Measurements from ENCODE around the gene IGF2BP2.
A peak's percentile ranks its signal among the peaks of the same experiment; 100 is the strongest.

Gene IGF2BP2

DNA sequence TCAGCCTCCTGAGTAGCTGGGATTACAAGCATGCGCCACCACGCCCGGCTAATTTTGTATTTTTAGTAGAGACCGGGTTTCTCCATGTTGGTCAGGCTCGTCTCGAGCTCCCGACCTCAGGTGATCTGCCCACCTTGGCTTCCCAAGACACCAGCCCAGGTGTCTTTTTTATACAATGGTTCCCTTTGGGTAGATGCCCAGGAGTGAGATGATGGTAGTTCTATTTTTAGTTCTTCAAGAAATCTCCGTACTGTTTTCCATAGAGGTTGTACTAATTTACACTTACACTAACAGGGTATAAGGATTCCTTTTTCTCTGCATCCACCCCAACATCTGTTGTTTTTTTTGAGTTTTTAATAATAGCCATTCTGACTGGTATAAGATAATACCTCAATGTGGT lies 94.3 kb downstream of the IGF2BP2 start:
- no peak for DNase-seq

DNA sequence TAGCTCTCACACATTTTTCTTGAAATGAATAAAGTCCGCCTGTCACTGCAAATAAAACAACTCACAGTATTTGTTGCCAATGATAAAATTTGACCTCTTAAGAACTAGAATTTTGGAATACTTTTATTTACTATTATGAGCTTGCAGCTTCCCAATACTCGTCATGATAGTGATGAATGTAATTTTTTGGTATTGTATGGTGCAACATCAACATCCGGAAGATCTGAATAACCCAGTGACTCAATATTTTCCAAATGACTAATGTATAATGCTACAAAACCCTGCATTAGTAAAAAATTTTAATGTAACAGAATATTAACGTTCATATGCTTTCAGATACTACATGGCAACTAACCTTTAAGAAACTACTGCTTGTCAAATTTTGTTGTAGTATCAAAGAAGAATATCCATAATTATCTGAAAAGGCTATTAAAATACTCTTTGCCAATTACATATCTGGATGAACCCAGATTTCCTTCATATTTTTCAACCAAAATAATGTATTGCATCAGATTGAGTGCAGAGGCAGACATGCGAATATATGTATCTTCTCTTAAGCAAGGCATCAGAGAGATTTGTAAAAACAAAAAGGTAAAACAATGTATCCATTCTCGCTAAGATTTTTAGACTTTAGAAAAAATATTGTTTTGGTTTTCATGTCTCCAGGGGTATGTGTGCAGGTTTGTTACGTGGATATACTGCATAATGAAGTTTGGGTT lies 95.3 kb downstream of the IGF2BP2 start:
- DNase-seq: peak; percentile 66 to 74

DNA sequence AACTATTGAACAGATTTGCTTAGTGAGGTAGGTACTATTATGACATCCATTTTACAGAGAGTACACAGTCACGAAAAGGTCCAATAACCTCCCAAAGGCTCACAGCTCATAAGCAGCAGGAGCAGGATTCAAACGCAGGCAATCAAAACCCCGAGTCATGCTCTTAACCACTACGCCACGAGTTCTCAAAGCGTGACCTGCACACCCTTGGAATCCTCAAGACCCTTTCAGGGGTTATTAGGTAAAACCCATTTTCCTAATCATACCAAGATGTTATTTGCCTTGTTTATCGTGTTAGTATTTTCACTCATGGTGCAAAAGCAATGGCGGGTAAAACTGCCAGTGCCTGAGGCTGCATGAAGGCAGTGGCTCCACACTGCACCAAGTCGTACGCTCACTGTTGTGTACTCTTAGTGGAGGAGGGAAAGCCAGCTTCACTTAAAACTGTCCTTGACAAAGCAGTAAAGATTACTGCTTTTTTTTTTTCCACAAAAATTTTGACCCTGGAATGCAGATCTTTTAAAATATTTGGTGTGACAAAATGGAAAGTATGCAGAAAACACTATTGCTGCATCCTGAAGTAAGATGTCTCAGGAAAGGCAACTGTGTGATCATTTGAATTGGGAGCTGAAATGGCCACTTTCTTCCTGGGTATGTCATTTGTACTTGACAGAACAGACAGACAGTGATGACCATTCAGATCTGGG lies 96.1 kb downstream of the IGF2BP2 start:
- no peak for DNase-seq

DNA sequence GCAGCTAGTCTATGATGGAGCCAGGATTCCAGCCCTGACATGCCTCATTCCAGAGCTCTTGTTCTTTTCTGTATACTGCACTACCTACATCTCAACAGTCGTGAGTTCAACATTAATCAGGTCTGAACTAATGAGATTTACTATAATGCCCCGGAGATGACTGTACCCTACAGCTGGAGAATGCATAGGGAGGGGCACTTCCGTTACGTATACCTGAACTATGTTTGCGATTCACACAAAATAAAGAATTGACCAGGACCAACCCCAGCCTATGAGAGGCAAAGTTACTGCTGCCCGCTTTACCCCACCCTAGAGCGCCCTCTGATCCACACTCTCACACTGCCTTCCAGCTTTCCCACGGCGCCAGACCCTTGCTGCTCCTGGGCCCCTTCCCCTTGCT lies 97.0 kb downstream of the IGF2BP2 start:
- no peak for DNase-seq

DNA sequence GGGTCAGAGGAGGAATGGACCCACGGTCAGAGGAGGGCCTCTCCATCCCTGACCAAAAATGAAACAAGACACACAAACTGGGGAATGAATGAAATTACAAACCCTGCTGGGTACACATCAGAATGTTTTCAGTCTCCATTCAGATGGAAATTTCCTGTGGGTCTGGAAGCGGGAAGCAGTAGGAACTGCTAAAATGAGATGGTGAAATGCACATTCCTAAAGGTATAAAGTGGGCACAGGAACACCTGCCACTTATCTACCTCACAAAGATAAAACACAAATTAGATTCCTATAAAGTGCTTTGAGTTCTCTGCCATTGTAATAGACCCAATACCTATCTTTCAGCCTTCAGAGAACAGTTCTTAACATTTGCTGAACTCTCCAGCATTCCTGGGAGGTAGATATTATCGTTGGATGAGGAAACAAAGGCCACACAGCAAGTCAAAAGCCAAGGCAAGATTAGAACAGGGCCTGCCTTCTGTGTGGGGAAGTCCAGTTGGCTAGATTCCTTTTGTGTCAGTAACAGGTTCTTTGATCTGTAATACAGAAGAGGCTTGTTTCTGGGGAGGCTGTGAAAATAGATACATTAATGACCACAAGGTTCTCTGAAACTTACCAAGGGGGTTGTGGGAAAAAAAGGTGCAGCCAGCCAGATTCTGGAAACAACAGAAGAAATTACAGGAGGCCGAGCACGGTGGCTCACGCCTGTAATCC lies 98.4 kb downstream of the IGF2BP2 start:
- no peak for DNase-seq

DNA sequence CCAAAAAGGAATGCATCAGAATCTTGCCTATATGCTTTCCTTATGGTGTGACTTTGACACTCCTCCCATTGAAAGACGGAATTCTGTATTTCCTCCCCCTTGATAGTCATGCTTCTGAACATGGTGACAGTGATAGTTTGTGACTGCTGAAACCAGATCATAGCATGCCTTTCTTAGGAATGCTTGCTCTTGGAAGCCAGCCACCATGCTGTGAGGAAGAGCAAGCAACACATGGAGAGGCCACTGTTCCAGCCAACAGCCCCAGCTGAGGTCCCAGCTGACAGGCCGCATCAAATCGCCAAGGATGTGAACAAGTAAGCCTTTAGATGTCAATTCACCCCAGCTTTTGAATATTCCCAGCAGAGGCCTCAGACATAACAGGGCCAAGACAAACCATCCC lies 100.1 kb downstream of the IGF2BP2 start:
- DNase-seq: no peak

GRCh38 chr3:185724251-185724650 lies 100.6 kb downstream of the IGF2BP2 start:
- DNase-seq: no peak

- no peak for DNase-seq
Measured at GRCh38 chr3:185722881-185723280, 102.0 kb downstream of the IGF2BP2 start.

DNA sequence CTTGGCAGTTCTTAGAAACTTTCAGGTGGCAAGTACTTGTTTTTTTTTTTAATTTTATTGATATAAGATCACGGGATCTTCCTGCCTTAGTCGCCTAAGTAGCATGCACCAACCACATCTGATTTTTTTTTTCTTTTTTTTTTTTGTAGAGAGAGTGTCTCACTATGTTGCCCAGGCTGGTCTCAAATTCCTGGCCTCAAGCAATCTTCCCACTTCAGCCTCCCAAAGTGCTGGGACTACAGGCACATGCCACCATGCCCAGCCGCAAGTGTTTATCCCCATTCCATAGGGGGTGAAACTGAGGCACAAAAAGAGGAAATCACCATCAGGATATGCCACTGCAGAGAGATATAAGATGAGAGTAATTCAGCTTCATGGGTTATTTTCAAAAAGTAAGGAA lies 102.9 kb downstream of the IGF2BP2 start:
- DNase-seq: no peak

DNA sequence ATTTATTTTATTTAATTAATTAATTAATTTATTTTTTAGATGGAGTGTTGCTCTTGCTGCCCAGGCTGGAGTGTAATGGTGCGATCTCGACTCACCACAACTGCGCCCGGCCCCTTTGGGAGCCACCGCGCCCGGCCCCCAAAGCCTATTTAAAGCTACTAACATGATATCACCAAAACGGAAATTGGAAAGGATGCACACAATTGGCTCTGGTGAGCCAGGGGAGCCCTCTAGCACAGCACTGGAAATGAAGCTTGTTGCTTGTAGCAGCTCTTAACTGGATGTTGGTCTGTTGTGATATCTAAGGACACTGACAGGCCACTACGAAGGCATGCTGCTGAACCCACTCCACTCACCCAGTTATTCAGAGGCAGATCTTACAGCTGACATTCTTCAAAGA lies 104.5 kb downstream of the IGF2BP2 start:
- DNase-seq: no peak

DNA sequence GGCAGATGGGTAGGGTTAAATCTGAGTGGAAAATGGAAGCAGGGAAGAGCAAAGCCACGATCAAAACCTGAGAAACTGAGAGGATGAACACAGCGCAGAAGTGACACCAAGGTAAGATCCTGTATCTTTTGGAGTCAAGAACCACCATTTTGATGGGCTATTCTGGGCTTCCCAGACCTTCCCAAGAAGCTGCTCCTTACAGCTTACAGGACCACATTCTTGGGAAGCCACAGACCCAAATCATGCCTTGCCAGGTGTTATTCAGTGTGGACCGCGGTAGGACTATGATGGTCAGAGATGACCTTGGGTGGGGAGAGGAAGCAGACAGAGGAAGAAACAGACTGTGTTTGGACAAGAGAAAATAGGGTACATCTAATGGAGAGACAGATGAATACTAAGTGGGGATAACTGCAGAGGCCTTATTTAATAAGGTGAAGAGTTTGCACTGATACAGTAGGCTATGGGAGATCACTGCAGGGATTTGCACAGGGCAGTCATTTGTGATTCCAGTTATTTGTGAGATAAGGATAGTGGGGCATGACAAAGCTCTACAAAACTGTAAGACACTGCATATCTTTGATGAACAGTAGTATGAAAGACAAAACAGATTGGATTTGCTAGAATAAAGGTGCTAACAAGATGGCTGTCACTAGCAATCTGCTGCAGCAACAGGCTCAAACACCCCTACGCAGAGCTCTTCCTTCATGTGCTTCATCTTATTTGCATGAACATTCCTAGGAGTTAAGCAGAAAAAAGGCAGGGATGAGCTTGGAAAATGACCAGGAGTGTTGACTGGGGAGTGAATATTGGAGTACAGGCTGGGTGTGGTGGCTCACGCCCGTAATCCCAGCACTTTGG lies 105.9 kb downstream of the IGF2BP2 start:
- no peak for DNase-seq

DNA sequence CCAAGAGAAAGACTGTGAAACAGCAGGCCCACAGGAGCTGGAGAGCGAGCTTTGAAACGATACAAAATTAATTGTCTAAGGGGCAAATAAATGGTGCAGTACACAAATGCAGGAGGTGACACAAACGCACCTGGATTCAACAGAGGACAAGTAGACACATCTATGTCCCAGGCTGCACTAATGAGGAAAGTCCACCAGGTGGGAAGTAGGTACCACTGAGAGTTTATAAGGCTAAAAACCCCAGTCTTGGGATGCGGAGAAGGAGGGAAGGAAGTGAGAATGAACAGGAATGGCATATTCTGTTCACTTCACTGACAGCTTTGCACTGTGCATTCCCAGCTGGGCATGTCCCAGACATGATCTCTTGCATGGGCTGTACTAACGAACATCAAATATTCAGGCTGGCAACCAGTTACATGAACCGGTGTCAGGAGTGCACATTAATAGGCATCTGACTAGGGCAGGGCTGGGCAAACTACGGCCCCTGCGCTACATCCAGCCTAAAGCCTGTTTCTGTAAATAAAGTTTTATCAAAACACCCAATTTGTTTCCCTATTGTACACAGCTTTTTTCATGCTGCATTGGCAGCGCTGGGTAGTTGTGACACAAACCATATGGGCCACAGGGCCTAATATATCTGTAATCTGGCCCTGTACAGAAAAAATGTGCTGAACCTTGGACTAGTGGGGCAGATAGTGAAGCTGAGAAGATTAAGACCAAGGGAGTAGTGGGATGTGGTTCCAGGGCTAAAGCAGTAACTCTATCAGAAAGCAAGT lies 107.0 kb downstream of the IGF2BP2 start:
- DNase-seq: no peak

DNA sequence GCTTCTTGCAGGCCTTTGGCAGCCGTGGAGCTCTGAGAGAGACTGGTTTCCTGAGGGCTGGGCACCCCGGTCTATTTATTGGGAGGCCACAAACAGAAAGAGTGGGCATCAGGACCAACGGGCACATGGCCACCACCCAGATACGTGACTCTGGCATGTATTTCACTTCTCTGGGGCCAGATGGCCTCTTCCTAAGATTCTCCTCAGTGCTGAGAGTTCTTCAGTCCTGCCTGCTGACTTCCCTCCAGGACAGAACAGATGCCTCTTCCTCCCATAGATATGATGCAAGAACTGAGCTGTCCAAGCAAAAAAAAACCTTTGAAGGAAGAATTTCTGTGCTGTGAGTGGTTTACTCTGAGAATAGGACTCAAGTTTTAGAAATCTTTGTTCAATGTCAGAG lies 107.7 kb downstream of the IGF2BP2 start:
- peak in 1 of 2 donors; percentile 34 for DNase-seq

GRCh38 chr3:185716436-185717108 lies 108.3 kb downstream of the IGF2BP2 start:
- no peak for DNase-seq

- no peak for DNase-seq
Measured at GRCh38 chr3:185715091-185715490, 109.8 kb downstream of the IGF2BP2 start.

GRCh38 chr3:185714085-185714484 lies 110.8 kb downstream of the IGF2BP2 start:
- DNase-seq: no peak

DNA sequence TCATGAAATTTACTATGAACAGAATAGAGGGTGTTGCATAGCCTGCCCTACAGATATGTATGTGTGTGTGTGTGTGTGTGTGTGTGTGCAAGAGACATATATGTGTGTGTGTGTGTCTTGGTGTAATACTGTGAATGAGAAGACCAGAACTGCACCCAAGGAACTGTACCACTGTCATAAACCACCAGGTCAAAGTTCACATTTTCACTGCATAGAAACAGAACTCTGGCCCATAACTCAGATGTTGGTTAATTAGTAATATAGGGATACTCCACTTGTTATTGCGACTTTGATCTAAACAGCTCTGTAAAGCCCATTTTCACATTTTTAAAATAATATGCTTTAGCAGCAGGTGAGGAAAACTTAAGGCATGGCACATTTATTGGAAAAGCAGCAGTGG lies 111.8 kb downstream of the IGF2BP2 start:
- no peak for DNase-seq

- no peak for DNase-seq
Measured at GRCh38 chr3:185712337-185712736, 112.5 kb downstream of the IGF2BP2 start.

DNA sequence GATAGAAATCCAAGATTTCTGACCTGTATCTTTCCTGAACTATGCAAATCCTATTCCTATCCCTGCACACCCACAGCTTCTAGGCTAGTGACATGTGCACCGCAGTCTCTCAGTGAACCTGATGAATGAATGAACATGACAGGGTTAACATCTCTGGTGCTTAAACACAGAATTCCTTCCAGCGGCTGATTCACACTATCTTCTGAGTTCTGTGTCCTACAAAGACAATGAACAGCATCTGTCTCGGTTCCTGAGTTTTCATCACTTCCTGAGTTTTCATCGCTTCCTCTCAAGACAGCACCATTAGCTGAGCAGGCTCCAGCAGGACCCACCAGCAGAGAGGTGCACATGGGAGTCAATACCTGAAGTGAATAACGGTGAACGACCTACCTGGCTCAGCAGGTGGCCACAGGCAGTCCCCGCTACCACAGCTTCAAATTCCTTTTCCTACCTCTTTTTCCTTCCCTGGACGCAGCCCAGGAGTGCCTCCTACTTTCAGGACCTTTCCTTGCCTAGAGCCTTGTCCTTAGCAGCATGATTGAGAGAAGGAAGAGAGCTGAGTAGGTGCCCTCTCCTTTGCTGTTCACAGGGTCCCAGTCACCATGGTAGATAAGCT lies 113.5 kb downstream of the IGF2BP2 start:
- no peak for DNase-seq

DNA sequence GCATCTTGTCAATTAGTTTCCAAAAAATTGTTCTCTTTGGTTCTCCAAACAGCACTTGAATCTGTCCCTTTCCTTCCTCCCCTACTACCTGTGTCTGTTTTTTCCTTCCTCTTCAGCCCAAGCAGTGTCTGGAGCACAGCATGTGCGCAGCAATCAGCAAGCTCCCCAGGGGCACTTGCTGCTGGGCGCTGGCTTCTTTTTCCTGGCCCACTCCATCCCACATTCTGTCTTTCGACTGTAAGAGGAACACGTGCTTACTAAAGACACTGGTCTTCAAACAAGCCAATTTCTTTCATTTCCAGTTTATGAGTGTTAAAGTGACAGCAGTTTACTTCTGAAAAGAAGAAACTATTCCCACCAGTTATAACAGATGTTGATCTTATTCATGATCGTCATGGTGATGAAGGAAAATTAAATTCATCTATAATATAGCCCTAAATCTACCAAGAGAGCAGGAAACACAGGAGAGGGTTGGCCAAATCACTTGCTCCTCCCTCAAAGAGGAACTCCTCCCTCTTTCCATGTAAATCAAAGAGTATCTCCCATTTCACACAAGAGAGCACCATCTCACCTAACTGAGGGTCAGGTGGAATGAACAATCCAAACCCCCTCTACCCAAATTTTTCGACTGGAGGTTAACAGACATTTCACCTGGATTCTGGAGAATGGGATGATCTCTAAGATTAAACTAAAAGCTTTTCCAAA lies 115.4 kb downstream of the IGF2BP2 start:
- DNase-seq: no peak

GRCh38 chr3:185708392-185708791 lies 116.5 kb downstream of the IGF2BP2 start:
- no peak for DNase-seq

Measured in inflammatory macrophage treated with lipopolysaccharide for 1 hour (primary cell).